ENCODE measurements around the gene MTMR1.

The MTMR1 gene

DNA sequence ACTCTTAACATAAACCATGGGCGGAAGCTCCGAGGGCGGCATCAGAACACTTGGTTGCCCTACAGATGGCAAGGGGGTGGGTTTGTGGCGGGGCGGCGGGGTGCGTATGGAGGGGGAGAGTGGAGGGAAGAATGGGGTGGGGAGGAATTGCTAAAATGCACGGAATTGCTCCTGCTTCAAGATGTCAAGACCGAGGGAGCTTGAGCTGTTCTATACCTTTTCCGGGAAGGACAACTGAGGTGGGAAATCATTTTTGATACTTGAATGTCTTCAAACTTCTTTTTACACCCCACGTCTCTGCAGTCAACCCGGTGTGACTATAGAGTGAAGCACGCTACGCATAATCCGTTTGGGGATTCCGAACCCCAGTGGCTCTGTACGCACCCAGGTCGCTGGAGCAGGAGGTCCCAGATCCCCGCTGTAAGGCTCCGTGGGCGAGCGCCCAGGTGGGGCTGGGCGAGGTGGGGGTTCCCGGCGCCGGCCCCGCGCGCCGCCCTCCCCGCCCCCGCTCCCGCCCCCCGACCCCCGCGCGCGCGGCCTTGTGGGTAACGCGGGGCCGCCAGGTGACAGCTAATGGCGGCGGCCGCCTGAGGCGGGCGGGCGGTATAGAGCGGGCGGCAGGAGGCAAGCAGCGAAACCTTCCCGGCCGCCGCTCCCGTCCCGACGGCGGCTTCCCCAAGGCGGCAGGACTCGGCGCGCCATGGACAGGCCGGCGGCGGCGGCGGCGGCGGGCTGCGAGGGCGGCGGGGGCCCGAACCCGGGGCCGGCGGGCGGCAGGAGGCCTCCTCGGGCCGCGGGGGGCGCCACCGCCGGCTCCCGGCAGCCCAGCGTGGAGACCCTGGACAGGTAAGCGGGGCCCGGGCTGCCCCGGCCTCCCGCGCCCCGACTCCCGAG lies at the start of gene MTMR1:
MTMR1 (plus strand) TSS at position 566 of the 894 bp plus-strand sequence; CDS start at position 701, 135 bp downstream.
- peak; percentile 52 for DNase-seq

DNA sequence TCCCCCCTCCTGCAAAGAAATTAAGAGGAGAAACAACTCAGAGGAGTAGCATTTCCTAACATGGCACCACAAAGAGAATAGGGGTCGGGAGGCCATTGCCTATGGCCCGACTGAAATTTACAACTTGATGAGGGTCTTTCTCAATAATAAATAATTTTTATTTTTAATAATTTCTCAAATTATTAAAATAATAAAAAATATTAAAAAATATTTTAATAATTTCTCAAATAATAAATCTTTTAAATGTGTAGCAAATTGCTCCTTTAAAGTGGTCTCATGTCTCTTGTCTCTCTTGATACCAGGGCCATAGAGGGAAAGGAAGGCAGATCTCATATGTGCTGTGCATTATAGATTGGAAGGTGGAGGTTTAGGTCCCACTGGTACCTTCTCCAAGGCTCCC lies 49.2 kb upstream of the MTMR1 start:
- DNase-seq: no peak

GRCh38 chrX:150644422-150644821 lies 48.8 kb upstream of the MTMR1 start:
- no peak for DNase-seq

- no peak for DNase-seq
These were observed 45.9 kb upstream of the MTMR1 start for GRCh38 chrX:150647331-150647730.

- DNase-seq: no peak
These were observed 44.8 kb upstream of the MTMR1 start for GRCh38 chrX:150648296-150648940.

DNA sequence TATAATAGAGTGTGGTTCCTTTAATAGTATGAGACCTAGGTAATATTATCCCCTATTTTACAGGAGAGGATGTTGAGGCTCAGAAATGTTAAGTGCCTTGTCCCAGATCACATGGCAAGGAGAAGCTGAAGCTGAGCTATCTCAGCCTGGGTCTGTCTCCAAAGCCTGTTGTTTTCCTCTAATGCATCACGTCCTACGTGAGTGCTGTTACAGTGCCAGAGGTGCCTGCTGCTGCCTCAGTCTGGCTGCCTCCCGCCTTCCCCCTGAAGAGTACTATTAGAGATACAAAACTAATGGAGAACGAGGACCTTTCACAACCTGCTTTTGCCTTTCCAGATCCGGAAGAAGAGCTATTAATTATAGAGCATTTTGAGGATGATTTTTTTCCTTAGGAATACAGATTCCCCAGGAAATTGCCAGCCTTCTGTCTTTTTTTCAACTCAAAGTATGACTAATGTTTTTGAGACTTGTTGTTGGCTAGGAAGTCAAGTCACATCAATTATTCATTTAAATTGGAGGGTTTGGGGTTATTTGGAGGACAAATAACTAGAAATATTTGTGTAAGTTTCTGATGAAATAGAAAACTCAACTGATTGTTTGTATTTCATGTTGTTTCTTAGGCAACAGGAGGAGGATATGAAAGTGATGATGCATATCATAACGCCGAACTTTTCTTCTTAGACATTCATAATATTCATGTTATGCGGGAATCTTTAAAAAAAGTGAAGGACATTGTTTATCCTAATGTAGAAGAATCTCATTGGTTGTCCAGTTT lies 43.9 kb upstream of the MTMR1 start:
- DNase-seq: no peak

- DNase-seq: no peak
These were observed 41.3 kb upstream of the MTMR1 start for GRCh38 chrX:150651906-150652305.

GRCh38 chrX:150655788-150656187 lies 37.4 kb upstream of the MTMR1 start:
- no peak for DNase-seq

- DNase-seq: no peak
These were observed 30.1 kb upstream of the MTMR1 start for GRCh38 chrX:150663073-150663472.

- no peak for DNase-seq
These were observed 28.9 kb upstream of the MTMR1 start for GRCh38 chrX:150664290-150664689.

GRCh38 chrX:150676221-150676620 lies 17.0 kb upstream of the MTMR1 start:
- DNase-seq: no peak

GRCh38 chrX:150680974-150681373 lies 12.2 kb upstream of the MTMR1 start:
- DNase-seq: no peak

DNA sequence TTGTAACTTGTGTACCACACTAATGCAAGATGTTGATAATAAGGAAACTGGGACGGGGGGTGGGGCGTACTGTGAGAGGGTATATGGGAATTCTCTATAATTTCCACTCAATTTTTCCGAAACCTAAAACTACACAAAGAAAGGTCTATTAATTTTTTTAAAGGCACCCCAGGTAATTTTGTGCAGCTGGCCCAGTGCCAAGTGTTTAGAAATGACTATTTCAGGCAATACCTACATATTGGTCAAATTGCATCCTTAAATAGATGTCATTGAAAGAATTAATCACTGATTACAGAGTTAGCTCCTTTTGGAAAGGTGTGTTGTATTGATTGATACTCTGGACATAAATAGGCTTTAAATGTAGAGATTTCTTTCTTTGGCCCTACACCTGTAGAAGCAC lies 10.1 kb upstream of the MTMR1 start:
- DNase-seq: no peak

DNA sequence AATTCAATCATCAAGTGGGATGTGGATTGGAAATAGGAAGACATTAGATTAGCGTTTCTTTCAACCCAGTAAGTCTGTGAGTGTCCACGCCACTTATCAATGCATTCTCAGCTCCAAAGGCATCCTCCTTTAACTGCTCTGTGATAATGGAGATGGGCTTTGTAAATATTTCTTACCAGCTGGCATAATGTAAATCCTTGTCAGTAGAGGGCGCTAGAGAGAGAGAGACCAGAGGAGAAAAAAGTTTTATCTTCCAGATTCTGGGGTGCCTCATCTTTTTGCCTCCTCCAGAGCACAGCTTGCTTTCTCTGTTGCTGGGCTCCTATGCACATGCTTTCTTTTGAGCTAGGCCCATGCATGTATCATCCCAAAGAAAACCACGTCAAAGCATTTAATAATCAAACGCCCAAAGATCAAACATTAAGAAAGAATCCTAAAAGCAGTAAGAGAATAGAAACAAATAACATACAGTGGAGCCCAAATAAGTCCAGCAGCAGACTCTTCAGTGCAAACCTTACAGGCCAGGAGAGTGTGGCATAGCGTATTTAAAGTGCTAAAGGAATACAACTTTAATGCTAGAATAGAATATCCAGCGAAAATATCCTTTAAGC lies 9.6 kb upstream of the MTMR1 start:
- no peak for DNase-seq

GRCh38 chrX:150688911-150689451 lies 4.2 kb upstream of the MTMR1 start:
- no peak for DNase-seq

GRCh38 chrX:150690126-150690525 lies 3.1 kb upstream of the MTMR1 start:
- no peak for DNase-seq

DNA sequence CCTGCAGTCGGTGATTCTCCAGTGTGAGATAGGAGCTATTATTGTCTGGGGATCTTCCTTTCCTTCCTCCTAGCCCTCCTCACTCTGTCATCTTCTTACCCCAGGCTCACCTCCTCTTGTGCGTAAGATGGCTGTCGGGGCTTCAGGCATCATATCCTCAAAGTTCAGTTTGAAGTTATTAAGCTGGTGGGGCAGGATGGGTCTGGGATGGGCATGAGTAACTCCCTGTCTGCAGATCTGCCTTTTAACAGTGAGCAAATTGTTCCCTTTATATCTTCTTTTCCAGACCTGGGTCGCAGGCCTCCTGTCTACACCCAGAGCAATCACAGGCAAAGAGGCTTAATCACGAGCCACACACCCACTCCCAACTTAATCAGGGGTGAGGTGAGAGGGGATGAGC lies 900 bp upstream of the MTMR1 start:
- no peak for DNase-seq

DNA sequence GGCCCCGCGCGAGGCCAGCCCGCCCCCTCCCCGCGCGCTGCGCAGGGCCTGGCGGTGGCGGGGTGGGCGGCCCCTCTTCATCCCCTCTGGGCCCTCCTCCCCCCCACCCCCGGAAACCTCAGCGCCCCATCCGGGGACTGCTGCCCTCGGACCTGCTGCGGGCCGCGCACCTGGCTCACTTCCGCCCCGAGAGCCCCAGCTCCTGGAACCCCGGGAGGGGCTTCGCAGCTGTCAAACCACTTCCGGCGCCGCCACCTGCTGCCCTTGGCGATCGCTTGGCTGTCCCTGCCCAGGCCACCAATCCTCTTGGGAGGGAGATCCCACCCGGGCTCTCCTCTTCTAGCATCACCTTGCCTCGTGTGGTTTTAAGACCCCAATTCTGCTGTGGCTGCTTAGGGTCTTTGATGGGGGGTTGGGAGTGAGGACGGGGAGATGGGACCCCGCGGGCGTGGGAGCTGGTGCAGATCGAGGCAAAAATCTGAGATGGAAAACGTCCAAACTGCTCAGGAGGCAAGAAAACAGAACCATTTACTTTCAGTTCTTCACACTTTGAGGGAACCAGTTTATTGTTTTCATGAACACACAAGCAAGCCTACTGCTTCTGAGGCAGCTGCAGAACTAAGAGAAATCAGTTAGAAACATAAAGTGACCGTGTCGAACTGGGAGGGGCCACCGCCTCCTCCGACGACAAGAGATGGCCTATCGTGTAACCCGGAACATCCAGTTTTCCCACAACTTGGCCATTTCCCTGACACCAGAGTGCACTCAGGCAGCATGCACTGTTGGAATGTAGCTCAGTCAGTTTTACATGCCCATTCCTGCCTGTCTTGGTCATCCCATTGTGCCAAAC lies 754 bp downstream of the MTMR1 start:
- peak; percentile 79 for DNase-seq

- peak; percentile 25 for DNase-seq
These were observed 1.7 kb downstream of the MTMR1 start for GRCh38 chrX:150694738-150695410.

- no peak for DNase-seq
These were observed 3.1 kb downstream of the MTMR1 start for GRCh38 chrX:150696331-150696730.

DNA sequence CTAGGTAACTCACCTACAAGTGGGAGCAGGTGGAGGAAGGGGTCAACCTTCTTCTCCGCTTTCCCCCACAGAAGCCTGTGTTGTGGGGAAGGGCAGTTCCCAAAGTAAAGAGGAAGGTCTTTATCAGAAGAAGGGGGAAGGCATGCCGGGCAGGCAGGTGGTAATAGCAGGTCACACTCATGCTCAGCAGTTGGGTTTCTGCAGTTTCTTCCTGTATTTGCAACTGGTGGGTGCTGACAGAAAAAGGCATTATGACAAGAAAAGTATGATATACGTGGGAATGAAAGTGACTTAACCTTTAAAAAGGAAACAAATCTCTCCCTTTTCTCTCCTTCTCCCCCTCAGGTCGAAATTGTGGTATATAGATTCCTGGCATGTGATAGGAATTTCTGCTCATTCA lies 3.7 kb downstream of the MTMR1 start:
- no peak for DNase-seq

Measured in CD4-positive, alpha-beta T cell treated with Interferon gamma for 1 hour (primary cell).